GM18951 (cell line): ENCODE results near the gene ZNF219.

Experiments
- POLR2A ChIP-seq: IDR thresholded peaks from 4 replicates; pipeline ENCODE4 v1.6.1; 2011; ENCODE audit warnings: mild to moderate bottlenecking; ENCODE audit not compliant: insufficient read length, insufficient read depth; ENCODE audit errors: extremely low read depth
- in situ Hi-C: fragments of 300-500 bp; cut with MboI; formaldehyde crosslinking; loops from one replicate; pipeline ENCODE4 v1.12.0; 2022; ENCODE audit warnings: low sequenced_read_pairs, mixed read lengths, inconsistent platforms; ENCODE audit not compliant: unreplicated experiment

Gene ZNF219

DNA sequence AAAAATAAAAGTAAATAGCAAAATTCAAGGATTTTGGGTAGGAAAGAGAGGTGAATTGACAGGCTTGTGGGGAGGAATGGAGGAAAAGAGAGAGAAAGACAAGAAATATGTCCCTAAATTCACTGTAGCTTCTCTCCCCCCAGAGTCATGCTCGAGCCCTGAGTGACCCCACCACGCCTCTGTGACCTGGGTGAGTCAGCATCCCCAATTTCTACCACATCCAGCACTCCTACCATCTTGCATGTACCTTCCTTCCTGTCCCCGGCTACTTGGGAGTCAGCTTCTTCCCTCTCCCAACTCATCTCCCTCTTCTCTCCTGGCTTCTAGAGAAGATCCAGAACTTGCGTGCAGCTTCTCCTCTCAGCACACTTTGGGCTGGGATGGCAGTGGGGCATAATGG is 9.8 kb downstream of the ZNF219 start:
- in situ Hi-C loops = no loop called here
- no peak for TF ChIP-seq POLR2A

- TF ChIP-seq POLR2A = no peak
- in situ Hi-C loops = no loop called here
These were observed 11.0 kb downstream of the ZNF219 start for GRCh38 chr14:21087294-21088091.

DNA sequence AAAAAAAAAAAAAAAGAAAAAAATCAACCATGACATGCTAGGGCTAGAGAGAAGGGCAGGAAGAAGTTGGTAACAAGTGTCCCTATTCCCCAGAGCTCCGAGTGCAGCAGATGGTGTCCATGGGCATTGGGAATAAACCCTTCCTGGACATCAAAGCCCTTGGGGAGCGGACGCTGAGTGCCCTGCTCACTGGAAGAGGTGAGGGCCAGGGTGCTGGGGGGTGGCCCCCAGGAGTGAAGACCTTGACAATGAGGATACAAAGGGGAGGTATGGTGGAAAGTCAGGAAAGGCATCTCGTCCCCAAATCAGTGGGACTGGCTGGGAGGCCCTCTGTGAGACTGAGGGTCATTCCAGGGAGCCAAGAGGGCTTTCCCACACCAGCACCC is 11.6 kb downstream of the ZNF219 start:
- in situ Hi-C loops = no loop called here
- no peak for TF ChIP-seq POLR2A

DNA sequence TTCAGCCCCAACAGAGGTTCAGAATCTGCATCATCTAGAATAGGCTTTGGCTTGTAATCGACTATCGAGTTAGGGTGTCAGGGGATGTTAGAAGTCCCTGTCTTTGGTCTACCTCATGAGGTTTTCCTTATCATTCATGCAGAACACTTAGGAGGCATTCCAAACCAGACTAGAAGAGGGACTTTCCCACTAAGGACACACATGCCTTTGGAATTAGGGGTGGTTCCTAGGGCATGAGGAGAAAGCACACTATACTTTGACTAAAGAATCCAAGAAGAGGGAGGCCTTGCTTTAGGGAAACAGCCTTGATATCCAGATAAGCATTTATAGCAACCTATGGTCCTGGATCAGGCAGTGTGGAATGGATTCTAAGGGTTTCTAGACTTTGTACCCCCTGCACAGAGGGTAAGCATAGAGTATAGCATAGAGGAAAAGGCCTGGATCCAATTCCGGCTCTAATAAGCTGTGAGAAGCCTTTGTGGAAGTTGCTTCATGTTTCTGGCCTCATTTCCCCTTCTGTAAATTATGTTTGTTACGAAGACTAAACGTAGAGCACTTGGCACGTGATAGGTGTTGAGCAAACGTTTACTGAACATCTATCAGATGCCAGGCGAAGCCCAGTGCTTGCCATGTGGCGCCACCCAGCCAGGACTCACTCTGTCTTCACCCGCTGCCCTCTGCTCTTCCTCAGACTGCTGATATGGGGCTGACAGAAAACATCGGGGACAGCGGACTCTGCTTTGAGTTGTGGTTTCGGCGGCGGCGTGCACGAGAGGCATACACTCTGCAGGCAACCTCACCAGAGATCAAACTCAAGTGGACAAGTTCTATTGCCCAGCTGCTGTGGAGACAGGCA is 13.2 kb downstream of the ZNF219 start:
- no peak for TF ChIP-seq POLR2A
- in situ Hi-C loops = no loop called here

GRCh38 chr14:21084396-21084795 is 14.1 kb downstream of the ZNF219 start:
- no peak for TF ChIP-seq POLR2A
- in situ Hi-C loops = no loop called here

GRCh38 chr14:21083565-21084325 is 14.7 kb downstream of the ZNF219 start:
- in situ Hi-C loops = no loop called here
- TF ChIP-seq POLR2A = no peak

DNA sequence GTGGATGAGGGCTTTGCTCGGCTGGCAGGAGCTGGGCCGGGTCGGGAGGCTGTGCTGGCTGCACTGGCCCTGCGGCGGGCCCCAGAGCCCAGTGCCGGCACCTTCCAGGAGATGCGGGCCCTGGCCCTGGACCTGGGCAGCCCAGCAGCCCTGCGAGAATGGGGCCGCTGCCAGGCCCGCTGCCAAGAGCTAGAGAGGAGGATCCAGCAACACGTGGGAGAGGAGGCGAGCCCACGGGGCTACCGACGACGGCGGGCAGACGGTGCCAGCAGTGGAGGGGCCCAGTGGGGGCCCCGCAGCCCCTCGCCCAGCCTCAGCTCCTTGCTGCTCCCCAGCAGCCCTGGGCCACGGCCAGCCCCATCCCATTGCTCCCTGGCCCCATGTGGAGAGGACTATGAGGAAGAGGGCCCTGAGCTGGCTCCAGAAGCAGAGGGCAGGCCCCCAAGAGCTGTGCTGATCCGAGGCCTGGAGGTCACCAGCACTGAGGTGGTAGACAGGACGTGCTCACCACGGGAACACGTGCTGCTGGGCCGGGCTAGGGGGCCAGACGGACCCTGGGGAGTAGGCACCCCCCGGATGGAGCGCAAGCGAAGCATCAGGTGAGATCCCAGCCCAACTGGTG is 16.8 kb downstream of the ZNF219 start:
- in situ Hi-C loops = no loop called here
- no peak for TF ChIP-seq POLR2A

GRCh38 chr14:21078726-21079125 is 19.7 kb downstream of the ZNF219 start:
- no peak for TF ChIP-seq POLR2A
- in situ Hi-C loops = no loop called here

DNA sequence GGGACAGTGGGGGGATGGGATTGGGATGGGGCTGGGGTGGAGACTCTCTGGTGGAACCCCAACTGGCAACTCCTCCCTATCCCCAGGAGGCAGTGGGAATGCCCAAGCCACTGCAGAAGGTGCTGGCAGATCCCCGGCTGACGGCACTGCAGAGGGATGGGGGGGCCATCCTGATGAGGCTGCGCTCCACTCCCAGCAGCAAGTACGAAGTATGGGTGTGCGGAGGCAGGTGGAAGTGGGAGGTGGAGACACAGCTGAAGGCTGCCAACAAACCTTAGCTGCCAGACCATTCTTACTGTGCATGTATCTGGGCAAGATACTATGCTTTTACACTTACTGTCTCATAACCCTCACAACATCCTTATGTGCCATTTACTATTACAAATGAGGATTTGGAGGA is 20.2 kb downstream of the ZNF219 start:
- in situ Hi-C loops = no loop called here

GRCh38 chr14:21077672-21078071 is 20.8 kb downstream of the ZNF219 start:
- in situ Hi-C loops = no loop called here
- no peak for TF ChIP-seq POLR2A

More for the DNA sequence above, 20.2 kb downstream of the ZNF219 start:
- TF ChIP-seq POLR2A = no peak

- TF ChIP-seq POLR2A = no peak
- in situ Hi-C loops = no loop called here
These were observed 22.6 kb downstream of the ZNF219 start for GRCh38 chr14:21075719-21076437.

DNA sequence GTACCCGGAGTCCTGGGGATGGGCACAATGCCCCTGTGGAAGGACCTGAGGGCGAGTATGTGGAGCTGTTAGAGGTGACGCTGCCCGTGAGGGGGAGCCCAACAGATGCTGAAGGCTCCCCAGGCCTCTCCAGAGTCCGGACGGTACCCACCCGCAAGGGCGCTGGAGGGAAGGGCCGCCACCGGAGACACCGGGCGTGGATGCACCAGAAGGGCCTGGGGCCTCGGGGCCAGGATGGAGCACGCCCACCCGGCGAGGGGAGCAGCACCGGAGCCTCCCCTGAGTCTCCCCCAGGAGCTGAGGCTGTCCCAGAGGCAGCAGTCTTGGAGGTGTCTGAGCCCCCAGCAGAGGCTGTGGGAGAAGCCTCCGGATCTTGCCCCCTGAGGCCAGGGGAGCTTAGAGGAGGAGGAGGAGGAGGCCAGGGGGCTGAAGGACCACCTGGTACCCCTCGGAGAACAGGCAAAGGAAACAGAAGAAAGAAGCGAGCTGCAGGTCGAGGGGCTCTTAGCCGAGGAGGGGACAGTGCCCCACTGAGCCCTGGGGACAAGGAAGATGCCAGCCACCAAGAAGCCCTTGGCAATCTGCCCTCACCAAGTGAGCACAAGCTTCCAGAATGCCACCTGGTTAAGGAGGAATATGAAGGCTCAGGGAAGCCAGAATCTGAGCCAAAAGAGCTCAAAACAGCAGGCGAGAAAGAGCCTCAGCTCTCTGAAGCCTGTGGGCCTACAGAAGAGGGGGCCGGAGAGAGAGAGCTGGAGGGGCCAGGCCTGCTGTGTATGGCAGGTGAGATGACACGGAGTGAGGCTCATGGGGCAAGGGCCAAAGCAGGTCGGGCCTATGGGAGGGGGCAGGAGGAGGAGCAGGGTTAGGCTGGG is 23.8 kb downstream of the ZNF219 start:
- in situ Hi-C loops = no loop called here
- no peak for TF ChIP-seq POLR2A

- in situ Hi-C loops = no loop called here
- no peak for TF ChIP-seq POLR2A
These were observed 24.5 kb downstream of the ZNF219 start for GRCh38 chr14:21073921-21074320.
